ENCODE results near the gene RNF17.

RNF17 gene

DNA sequence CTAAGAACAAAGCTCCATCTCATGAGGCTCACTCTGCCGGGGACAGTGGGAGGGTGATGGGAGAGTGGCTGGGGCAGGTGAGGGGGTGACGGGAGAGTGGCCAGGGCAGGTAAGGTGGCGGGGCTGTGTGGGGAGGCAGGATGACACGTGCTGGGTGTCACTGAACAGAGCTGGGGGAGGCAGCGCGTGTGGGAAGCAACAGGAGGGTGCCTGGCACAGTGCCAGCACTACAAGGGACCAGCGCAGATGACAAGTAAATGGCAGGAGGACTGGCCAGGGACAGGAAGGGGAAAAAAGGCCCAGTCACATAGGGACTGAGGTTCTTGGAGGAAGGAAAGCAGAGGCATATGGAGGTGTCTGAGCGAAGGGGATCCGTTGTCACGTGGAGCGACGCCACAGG is 129.9 kb downstream of the RNF17 start:
- TF ChIP-seq, protein P1, sequence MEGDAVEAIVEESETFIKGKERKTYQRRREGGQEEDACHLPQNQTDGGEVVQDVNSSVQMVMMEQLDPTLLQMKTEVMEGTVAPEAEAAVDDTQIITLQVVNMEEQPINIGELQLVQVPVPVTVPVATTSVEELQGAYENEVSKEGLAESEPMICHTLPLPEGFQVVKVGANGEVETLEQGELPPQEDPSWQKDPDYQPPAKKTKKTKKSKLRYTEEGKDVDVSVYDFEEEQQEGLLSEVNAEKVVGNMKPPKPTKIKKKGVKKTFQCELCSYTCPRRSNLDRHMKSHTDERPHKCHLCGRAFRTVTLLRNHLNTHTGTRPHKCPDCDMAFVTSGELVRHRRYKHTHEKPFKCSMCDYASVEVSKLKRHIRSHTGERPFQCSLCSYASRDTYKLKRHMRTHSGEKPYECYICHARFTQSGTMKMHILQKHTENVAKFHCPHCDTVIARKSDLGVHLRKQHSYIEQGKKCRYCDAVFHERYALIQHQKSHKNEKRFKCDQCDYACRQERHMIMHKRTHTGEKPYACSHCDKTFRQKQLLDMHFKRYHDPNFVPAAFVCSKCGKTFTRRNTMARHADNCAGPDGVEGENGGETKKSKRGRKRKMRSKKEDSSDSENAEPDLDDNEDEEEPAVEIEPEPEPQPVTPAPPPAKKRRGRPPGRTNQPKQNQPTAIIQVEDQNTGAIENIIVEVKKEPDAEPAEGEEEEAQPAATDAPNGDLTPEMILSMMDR (IDR thresholded peaks at IDR 0.05; ENCODE audit: low read depth, low read length): no peak
- DNase-seq (ENCODE audit: low read depth in 2 of 2): no peak
- H3K4me3 ChIP-seq (replicated peaks in 1 of 2; ENCODE audit: low read depth in 2 of 2, low read length in 2 of 2): no peak overlapping the region

DNA sequence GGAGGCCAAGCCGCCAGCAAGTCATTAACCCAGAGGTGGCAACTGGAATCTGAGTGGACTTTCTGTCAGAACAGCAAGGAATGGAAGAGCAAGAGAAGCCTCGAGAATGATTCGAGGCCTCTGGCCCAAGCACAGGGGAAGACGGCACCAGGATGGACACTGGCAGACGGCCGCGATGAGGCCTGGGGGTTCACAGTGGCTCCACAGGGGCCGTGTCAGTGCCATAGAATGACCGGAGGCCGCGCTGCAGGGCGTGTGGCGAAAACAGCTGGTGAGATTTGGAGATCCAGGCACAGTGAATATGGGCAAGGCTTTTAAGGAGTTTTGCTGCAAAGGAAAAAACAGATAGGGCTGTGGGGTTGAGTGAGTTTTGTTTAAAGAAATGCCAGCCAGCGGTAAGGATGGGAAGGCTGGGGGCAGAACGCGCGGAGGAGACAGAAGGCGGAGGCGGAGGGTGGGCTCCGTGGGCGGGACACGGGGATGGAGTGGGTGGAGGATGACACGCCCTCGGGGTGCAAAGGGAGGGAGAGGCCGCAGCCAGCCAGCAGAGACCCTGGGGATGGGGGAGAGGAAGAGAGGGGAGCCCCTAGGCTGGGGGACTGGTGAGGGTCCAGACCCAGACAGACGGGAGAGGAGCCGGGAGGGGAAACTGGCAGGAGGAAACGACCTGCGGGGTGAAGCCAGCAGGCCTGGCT is 130.5 kb downstream of the RNF17 start:
- no peak overlapping the region for H3K4me3 ChIP-seq (replicated peaks in 1 of 2; ENCODE audit: low read depth in 2 of 2, low read length in 2 of 2)

DNA sequence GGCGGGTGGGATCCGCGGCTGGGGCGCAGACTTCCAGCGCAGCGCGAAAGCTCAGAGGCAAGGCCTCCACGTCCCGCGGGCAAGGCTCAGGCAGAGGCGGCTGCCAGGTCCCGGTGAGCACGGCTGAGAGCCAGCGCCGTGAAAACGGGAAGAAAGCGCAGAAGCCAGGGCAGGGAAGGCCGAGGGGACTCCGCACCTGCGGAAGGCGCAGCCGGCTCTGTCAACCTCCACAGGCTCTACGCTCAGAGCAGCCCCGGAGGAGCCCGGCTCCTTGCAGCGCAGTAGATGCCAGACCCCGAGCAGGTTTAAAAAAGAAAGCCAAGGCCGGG is 131.0 kb downstream of the RNF17 start:
- no peak for DNase-seq (ENCODE audit: low read depth in 2 of 2)
- TF ChIP-seq, protein P1 (IDR thresholded peaks at IDR 0.05; ENCODE audit: low read depth, low read length): no peak
- no peak overlapping the region for H3K4me3 ChIP-seq (replicated peaks in 1 of 2; ENCODE audit: low read depth in 2 of 2, low read length in 2 of 2)

More for the DNA sequence above, 130.5 kb downstream of the RNF17 start:
- no peak for DNase-seq (ENCODE audit: low read depth in 2 of 2)
- TF ChIP-seq, protein P1 (IDR thresholded peaks at IDR 0.05; ENCODE audit: low read depth, low read length): no peak

DNA sequence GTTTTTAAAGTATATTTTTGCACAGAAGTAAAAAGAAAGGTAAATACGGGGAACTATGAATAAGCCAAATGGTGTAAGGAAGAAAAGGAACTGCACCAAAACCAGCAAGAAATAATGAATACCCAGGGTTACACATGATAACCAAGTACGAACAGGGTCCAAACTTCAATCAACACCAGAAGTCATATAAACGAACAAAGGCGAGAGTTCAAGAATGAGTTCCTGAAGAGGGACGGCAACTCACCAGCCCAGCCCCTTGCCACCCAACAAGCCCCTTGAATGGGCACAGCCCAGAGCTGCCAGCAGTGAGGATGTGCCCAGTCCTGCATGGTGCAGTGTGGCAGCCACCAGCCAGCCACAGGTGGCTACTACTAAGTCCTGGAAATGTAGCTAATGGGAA is 132.1 kb downstream of the RNF17 start:
- TF ChIP-seq, protein P1 (IDR thresholded peaks at IDR 0.05; ENCODE audit: low read depth, low read length): no peak
- DNase-seq (ENCODE audit: low read depth in 2 of 2): no peak
- no peak overlapping the region for H3K4me3 ChIP-seq (replicated peaks in 1 of 2; ENCODE audit: low read depth in 2 of 2, low read length in 2 of 2)

DNA sequence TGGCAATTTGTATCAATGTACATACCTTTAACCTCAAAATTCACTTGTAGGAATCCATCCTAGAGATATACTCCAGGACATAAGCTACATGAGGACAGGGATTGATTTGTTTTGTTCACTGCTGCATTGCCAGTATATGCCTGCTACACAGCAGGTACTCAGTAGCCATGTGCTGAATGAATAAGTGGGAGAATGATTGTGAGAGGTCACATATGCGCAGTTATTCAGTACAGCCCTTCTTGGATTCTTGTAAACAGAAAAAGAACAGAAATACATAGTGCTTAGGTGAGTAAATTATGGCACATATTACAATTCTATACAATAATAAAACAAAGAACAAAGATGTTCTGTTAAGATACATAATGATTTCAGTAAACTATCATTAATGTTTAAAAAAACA is 133.3 kb downstream of the RNF17 start:
- TF ChIP-seq, protein P1 (IDR thresholded peaks at IDR 0.05; ENCODE audit: low read depth, low read length): no peak
- no peak for DNase-seq (ENCODE audit: low read depth in 2 of 2)
- no peak overlapping the region for H3K4me3 ChIP-seq (replicated peaks in 1 of 2; ENCODE audit: low read depth in 2 of 2, low read length in 2 of 2)

DNA sequence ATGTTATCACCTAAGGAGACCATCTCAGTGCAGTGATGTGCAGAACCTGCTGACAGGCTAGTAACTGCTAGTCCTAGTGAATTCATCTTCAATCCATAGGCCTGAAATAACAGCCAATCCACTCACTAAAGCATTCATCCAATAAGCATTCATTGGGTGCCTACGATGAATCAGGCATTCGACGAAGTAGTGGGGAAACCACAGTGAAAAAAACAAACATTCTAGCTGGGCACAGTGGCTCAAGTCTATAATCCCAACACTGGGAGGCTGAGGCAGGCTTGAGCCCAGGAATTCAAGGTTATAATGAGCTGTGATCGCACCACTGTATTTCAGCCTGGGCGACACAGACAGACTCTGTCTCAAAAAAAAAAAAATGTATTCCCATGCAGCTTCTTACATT is 135.6 kb downstream of the RNF17 start:
- TF ChIP-seq, protein P1 (IDR thresholded peaks at IDR 0.05; ENCODE audit: low read depth, low read length): no peak
- DNase-seq (ENCODE audit: low read depth in 2 of 2): peak in 1 of 2 donors; percentile 3

DNA sequence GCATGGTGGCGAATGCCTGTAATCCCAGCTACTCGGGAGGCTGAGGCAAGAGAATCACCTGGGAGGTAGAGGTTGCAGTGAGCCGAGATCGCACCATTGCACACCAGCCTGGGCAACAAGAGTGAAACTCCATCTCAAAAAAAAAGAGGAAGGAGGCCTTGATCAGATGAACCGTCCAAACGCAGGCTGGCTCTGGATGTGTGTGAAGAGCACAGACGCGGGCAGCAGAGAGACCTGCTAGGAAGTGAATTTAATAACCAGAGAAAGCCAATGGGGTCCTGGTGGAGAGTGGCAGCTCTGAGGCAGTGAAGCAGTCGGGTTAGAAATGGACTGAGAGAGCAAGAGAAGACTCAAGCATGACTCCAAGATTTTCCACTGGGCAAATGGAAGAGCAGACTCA is 136.5 kb downstream of the RNF17 start:
- TF ChIP-seq, protein P1 (IDR thresholded peaks at IDR 0.05; ENCODE audit: low read depth, low read length): no peak
- no peak for DNase-seq (ENCODE audit: low read depth in 2 of 2)
- no peak overlapping the region for H3K4me3 ChIP-seq (replicated peaks in 1 of 2; ENCODE audit: low read depth in 2 of 2, low read length in 2 of 2)

More for the DNA sequence above, 135.6 kb downstream of the RNF17 start:
- no peak overlapping the region for H3K4me3 ChIP-seq (replicated peaks in 1 of 2; ENCODE audit: low read depth in 2 of 2, low read length in 2 of 2)
